Fibroblast of skin of right quadriceps (primary cell): ENCODE data around the gene SSR2.
A peak's percentile ranks its signal among the peaks of the same experiment; 100 is the strongest.

ENCODE experiments used
- DNase-seq: peaks from one replicate; pipeline ENCODE4 v3.0.0-alpha.2; 2013

The SSR2 gene

DNA sequence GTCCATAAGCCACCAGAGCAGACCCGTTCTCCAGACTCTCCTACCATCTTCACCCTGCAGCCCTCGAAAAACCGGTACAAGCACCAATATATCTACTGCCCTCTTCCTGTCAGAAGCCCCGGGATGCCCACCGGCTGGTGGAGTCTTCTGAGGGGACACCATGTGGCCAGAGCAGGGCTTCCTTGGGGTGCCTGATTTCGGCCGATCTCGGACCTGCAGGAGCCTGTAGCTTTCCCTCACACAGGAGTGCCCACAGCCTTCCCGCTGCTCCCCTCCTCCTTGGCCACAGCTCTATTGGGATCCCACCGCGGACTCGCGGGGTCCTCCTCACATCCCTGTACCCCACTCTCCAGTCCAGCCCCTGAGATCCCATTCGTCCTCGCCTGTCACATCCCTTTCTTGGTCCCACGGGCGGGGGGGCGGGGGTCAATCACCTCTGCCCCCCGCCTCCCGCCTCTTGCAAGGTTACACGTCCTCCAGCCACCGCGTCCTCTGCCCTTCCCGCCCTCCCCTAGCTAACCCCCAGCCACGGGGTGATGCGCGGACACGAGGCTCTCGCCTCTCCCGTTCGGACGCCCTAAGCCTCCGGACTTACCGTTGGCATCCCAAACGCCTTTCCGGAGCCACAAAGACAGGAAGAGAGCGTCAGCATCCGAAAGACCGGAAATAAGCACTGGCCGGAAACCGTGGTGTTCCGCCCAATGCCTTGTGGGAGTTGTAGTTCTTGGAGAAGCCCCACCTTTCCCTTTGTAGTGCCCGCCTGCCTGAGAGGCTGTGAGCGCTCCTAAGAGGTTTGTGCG is at the start of gene SSR2:
TSS of gene SSR2 (minus strand) at position 659 of the 800 bp plus-strand sequence. CDS start 784 bp downstream, outside the sequence.
- DNase-seq: peak; percentile 89

DNA sequence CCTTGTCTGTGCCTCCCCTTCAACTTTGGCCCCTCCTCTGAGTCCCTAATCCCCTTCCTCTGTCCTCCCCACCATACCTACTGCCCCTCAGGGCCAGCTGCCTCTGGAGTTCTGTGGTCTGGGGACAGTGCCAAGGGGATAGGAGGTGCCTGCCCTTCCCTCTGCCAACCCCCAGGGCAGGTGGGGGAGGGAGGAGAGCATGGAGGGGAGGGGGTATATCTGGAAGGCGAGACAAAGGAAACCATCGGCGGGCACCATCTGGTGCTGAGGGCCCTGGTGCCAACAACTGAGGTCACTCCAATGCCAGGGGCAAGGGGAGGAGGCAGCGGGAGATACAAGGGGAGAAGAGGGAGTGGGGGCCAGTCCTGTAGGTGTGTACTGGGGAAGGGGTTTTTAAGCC is 49.8 kb upstream of the SSR2 start:
- DNase-seq: no peak

DNA sequence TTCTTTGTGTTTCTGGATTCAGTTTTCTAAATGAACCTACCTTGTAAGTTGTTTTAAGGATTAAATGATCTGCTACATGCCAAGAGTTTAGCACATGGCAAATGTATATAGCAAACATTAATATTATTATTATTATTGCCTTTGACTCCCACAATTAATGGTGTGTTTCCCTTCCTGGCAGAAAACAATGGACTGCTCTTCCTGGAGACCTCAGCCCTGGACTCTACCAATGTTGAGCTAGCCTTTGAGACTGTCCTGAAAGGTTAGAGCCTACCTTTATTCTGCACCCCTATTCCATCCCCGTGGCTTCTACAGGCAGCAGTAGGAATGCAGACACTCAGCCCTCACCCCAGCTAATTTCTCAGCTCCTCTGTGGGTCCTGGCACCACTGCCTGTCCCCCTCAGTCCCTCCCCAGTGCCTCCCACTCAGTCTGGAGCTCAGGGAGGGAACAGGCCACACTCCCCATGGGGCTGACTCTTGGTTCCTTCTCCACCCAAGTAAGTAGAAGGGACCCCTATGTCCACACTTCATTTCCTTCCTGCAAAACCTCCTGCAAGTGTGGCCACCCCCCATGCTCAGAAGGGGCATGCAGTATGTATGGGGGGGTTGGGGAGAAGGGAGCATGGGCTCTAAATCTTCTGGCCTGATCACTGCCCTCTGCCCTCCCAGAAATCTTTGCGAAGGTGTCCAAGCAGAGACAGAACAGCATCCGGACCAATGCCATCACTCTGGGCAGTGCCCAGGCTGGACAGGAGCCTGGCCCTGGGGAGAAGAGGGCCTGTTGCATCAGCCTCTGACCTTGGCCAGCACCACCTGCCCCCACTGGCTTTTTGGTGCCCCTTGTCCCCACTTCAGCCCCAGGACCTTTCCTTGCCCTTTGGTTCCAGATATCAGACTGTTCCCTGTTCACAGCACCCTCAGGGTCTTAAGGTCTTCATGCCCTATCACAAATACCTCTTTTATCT is 49.0 kb upstream of the SSR2 start:
- DNase-seq: no peak

DNA sequence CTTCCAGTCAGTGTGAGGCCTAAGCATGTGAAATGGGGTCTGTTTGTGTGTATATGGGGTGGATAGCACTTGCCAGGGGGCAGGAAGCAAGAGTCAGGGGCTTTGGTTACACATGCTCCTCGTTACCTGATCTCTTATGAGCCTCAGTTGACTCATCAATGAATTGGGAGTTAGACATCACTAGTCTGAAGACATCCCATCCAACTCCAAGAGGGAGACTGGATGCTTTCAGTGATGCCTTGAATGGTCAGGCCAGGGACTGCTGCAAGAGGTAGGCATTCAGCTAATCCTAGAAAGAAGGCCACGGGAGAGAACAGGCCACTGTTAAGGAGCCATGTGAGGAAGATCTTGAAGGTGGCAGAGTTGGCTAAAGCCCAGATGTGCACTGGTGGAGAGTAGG is 46.5 kb upstream of the SSR2 start:
- no peak for DNase-seq

DNA sequence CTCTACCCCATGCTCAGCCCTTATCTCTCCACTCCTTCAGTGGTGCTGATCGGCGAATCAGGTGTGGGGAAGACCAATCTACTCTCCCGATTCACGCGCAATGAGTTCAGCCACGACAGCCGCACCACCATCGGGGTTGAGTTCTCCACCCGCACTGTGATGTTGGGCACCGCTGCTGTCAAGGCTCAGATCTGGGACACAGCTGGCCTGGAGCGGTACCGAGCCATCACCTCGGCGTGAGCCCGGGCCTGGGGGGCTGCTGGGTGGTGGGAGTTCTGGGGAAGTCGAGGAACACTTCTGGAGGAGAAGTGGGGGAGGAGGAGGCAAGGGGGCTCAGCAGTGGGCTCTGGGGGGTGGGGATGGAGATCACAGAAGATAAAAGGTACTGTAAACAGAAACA is 45.1 kb upstream of the SSR2 start:
- no peak for DNase-seq

DNA sequence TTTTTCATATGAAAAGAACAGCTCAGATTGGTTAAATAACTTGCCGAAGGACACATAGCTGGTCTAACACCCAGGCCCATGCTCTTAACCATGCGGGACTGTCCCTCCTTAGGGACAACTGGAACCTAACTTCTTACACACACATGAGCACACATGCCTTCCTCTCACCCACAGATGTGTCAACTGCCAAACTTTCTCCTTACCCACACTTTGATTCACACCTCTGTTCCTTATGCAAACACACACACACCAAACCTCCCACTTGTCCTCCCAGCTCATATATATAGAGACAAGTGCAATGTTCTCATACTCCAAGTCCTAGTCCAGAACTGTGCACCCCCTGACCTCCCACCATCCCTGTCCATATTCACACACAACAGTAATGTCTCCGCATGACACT is 44.5 kb upstream of the SSR2 start:
- no peak for DNase-seq

DNA sequence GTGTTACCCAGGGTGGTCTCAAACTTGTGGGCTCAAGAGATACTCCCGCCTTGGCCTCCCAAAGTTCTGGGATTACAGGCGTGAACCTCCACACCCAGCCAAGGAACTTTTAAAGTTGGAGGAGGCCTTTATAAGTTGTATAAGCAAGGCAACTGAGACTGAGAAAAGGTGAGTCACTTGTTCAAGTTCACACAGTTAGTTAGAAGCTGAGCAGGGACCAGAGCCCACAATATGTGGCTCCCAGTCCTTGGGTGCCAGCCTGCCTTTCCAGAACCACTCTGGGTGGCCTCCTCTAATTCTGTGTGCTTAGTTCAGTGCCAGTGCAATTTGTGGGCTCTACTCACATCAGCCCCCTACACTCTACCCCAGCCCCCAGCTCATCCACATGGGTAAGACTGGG is 43.9 kb upstream of the SSR2 start:
- DNase-seq: no peak

DNA sequence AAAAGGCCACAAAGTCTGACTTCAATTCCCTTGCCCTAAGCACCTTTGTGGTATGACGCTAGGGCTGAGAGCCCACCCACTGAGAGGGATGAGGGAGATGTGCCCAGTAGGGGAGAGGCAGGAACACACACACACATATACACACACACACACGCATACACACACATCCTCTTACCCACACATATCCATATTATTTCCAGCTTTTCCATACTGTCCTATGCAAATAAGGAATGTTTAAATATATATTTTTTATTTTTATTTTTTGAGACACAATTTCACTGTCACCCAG is 43.2 kb upstream of the SSR2 start:
- peak; percentile 28 for DNase-seq

DNA sequence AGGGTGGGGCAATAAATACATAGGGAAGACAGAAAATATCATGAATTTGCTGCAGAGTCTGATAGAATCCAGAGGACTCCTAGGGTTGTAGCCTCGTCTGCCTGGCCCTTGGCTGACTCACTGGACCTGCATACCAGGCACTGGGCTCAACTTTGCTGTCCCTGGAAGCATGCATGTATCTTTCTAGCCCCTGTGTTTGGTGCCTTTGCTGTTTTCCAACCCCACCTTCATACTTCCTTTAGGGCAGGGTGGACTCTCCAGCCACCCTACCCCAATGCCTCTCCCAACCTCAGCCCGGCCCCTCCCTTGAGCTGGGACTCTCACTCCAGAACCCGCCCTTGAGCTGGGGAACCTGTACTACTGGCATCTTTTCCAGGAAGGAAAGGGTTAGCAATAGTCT is 41.4 kb upstream of the SSR2 start:
- no peak for DNase-seq

DNA sequence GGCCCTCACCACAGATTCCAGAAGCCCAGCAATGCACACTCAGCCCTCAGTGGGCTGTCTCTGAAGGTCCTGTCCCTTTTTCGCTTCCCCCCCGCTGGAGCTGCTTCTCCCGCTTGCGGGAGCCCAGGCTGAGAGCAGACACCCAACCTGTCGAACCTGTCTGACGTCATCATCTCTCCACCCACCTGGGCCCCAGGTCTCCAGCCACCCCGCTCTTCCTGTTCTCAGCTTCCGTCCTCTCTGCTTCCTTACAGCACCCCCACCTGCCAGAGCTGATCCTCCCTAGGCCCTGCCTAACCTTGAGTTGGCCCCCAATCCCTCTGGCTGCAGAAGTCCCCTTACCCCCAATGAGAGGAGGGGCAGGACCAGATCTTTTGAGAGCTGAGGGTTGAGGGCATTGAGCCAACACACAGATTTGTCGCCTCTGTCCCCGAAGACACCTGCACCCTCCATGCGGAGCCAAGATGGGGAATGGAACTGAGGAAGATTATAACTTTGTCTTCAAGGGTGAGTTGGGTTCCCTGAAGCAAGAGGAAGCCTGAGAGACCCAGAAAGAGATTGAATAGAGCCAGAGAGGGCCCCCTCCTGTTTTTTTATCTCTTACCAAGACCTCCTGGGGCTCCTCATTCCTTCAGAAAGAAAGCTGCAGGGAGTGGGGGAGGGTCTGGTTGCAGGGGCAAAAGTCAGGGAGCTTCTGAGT is 40.3 kb upstream of the SSR2 start, which contains the start of gene RAB25:
TSS of gene RAB25 (plus strand) at position 224 of the 700 bp plus-strand sequence. CDS start at position 465, 241 bp downstream.
- DNase-seq: no peak

DNA sequence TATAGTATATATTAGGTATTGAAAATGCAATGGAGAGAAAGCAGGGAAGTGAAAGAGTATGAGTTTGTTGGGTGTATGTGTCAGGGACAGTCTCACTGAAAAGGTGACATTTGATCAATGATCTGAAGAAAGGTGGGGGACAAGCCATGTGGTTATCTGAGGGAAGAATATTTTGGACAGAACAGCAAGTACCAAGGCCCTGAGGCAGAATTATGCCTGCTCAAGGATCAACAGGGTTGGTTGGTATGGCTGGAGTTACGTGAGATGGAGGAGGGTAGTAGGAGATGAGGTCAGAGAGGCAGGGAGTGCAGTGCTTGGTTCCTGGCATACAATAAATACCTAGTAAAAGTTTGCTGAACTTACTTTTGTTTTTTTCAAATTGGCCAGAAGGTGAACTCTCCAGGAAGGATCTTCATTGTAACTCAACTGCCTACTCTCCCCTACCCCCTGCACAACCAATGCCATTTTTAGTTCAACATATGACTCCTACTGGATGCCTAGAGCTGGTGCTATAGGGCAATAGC is 35.6 kb upstream of the SSR2 start:
- DNase-seq: no peak

DNA sequence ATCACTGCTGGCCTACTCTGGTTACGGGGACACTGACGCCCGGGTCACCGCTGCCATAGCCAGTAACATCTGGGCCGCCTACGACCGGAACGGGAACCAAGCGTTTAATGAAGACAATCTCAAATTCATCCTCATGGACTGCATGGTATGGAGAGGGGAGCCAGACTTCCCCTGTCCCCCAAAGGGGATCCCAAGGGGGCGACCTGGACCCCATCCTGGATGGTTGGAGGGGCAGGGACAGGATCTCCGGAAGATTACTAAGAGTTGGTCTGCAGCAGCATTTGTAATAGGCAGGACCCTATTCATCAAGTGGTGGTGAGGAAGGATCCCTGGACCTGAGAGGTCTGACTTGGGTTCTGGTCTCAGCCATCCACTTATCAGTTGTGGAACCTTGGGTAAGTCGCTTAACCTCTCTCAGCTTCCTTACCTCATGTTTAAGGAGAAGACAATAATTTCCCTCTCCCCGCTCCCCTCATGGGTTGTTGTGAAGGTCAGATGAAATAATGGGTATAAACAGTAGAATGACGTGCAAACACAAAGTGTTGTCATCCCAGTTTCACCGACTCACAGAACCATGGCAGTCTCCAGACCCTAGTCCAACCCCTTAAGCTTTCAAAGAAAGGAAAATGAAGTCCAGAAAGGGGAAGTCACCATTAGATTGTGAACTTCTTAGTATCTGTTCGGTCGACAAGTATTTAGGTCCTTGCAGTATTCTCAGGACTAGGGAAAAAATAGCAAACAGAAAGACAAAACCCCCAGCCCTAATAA is 34.7 kb upstream of the SSR2 start:
- DNase-seq: no peak

DNA sequence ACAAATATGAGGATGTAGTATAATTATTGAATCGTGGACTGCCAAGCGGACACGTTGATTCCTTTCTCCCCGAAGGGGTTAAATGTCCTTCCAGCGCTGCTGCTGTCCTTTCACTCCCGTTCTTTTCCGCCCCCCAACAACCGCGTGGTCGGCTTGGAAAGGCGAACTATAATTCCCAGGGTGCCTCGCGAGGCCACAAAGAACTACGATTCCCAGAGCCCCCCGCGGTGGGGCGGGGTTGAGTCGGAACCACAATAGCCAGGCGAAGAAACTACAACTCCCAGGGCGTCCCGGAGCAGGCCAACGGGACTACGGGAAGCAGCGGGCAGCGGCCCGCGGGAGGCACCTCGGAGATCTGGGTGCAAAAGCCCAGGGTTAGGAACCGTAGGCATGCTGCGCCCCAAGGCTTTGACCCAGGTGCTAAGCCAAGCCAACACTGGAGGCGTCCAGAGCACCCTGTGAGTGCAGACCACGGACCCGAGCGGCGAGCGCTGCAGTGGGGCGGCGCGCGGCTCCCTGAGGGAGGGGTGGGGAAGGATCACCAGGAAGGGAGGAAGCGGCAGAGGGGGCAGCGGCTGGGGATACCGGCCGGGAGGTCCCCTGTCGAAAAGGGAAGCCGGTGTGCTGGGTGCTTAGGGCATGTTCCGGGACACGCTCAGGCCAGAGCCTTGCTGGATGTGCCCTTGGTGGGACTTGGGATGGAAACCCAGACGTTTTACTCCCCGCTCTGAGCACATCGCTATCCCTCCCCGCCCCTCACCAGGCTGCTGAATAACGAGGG is 33.9 kb upstream of the SSR2 start, which contains the start of gene LAMTOR2:
TSS of gene LAMTOR2 (plus strand) at position 283 of the 781 bp plus-strand sequence. CDS start at position 391, 108 bp downstream.
- peak; percentile 97 for DNase-seq

DNA sequence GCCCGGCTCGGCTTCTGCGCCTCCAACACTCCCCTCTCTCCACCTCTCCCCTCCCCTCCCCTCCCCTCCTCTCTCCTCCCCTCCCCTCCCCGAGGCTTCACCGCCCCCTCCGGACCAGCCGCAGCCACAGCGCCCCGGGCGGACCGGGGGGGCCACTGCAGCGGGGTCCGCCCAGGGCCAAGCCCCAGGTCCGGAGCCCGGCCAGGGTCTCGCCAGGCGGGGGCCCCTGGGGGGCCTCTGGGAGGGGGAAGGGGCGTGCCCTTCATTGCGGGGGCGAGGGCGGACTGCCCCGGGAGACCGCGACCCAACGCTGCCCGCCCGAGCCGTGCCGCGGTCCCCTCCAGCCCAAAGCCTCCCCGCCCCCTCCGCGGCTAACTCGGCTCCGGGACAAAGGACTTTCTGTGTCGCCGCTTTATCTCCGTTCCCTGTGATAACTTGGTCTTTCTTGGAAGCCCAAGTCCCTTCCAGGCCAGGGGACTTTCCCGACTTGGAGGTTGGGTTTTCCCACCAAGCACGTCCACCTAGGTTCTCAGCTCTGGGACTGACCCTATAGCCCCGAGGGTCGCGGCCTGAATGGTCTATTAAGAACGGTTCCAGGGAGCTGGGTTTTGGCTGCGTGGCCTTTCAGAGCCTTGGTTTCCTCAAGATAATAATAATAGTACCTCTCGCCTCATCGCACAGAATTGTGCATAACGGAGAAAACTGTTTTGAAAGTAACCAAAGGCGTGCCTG is 33.2 kb upstream of the SSR2 start, which contains the start of gene UBQLN4:
TSS of gene UBQLN4 (minus strand) at position 31 of the 732 bp plus-strand sequence. CDS start 97 bp downstream, outside the sequence.
- peak; percentile 88 for DNase-seq

DNA sequence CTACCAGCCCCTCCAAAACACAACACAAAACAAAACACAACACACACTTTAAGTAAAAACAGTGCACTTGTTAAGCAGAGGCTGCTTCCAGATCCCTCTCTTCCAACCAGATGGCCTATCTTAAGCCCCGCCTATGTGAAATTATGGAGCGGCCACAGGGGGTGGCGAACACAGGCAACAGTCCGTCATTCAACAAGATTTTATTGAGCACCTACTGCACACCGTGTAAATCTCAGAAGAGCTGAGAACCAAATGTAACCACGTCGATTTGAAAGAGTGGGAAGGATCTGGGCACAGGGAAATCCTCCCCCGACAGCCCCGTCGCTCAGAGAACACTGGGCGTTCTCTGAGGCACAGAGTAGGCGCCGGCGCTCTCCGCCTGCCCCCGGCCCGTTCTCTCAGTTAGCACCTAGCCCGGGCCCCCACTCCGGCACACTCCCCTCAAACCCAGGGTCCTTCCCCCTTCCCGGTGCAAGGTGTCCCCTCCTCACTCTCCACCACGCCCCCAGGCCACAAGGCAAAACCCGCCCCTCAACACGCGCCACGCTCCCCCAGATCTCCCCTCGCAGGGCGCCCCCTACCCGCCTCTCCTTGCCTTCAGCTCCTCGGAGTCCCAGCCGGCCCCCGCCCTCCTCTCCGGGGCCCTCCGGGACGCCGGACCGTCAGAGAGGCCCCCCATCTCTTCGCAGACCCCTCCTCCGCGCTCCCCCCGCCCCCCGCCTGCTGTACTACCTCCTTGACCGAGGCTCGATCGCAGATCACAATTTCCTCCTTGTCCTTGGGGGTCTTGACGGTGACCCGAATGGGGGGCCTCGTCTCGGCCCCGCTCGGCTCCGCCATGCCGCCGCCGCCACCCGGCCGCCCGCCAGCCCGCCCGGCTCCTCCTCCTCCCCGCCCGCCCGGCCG is 32.4 kb upstream of the SSR2 start:
- peak; percentile 61 for DNase-seq

DNA sequence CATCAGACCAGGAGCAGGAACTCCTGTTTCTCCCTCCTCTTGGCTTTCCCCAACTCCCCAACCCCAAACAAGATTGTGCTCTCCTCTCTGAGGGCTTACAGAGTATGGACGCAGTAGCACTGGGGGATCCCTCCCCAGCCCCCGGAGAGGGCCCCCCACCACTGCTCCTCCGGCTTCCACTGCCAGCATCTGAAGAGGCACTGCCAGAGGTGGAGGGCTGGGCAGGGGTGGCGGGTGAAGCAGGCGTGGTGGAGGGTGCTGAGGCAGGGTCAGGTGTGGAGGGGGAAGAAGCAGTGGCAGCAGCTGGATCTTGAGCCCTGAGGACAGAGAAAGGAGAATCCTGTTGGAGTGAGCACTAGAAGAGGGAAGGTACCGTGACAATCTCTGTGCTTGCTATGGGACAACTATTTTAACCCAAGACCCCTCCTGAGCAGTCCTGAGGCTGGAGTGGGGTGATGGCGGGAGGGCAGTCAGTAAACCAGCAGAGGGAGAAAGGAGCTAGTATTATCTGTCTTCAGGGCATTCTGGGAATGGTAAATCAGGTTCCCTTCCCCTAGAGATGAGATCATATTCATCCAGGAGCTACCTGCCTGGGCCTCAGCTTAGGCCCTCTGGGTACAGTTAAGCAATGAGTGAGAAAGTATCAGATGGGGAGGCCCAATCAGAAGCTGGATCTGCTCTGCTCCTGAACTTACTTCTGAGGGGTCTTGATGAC is 30.4 kb upstream of the SSR2 start:
- no peak for DNase-seq

DNA sequence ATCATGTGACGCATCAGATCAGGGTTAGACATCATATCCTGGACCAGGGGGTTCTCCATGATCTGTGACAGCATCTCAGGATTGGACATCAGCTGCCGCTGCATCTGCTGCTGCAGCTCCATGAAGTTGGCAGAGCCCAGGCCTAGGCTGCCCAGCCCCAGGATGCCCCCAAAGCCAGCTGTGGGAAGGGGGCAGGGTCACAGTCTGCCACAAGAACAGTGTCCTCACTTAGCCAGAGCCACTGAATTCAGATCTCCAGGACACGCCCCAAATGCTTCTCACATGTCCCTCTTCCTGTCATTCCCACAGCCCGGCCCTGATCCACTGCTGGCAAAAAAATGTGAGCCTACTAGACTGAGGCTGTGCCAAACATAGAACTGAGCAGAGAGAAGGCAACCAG is 29.6 kb upstream of the SSR2 start:
- DNase-seq: no peak

DNA sequence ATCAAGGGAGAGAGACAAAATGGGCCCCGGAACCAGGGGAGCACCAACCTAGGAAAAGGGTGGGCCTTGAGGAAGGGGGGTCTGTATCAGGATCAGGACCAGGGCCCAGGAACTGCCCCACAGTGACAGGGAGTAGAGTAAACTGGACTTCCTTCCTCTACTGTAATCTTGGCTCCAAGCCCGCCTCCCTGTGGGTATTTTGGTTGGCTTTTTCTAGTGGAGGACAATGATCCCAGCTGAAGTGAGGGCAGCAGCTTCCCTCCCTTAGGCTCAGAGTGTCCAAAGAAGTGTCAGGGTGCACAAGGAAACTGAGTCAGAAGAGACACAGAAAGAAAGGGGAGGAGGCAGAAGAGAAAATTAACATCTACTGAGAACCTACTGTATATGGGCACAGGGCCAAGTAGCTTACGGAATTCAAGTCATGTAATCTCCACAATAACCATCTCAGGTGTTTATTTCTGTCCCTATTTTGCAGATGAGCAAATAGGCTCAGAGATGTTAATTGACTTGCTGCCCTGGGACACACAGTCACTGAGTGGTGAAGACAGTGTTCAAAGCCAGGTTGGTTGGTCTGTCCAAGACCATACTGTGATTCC is 28.0 kb upstream of the SSR2 start:
- no peak for DNase-seq
